HepG2 (cell line): ENCODE results near the gene PRKCE. TPM values are rescaled to one million over a fixed set of nuclear protein-coding genes. Genes with fewer than 3 reads are reported as not detected.

Source experiments
- ATAC-seq: fragments of 200-7000 bp; cut with Tn5 transposase; 3 replicates; pipeline ENCODE4 v1.9.1; 2020; ENCODE audit warnings: mild to moderate bottlenecking, moderate library complexity
- BruUV-seq: library from RNA; stranded (reverse); fragments of 400-500 nt; replicated peaks from 2 replicates; lab custom pipeline; 2021; lab: Mats Ljungman, UMichigan
- CTCF ChIA-PET: fragments of 300-600 bp; formaldehyde crosslinking; extraction: SDS; loops from one replicate; lab custom pipeline; 2021; ENCODE audit warnings: low total read pairs, inconsistent platforms, low intra/inter-chr PET ratio; lab: Yijun Ruan, JAX
- POLR2A ChIA-PET: fragments of 350-600 bp; sonication (Branson Sonifier 250); formaldehyde crosslinking; loops from one replicate; lab custom pipeline; 2020; ENCODE audit warnings: antibody characterized with exemption, inconsistent platforms; lab: Yijun Ruan, JAX
- DNase-seq: peaks from one replicate; pipeline ENCODE4 v3.0.0-alpha.2; 2015; ENCODE audit warnings: low spot score
- FAIRE-seq: peaks from 3 replicates; lab custom pipeline; 2011; peaks lifted over from hg19 to GRCh38; lab: Jason Lieb, UNC
- H2AFZ ChIP-seq: one replicate; pipeline ENCODE4 v1.6.1; 2011; ENCODE audit warnings: low read length, inconsistent platforms
- H3K27ac ChIP-seq: fragments of 300-600 bp; 3 replicates; pipeline ENCODE4 v1.8.0; 2011; ENCODE audit warnings: mixed run types, mild to moderate bottlenecking, mixed read lengths, low read length, inconsistent platforms; ENCODE audit not compliant: insufficient read depth; ENCODE audit errors: extremely low read length
- H3K27me3 ChIP-seq, 2 experiments: fragments of 200-600 bp in 1 of 2; 2 replicates in 1 of 2; 3 replicates in 1 of 2; pipeline versions ENCODE4 v1.6.0 to v1.8.0; 2011; ENCODE audit warnings: low read length in 2 of 2, mild to moderate bottlenecking in 2 of 2, moderate library complexity in 2 of 2, inconsistent platforms in 1 of 2; ENCODE audit not compliant: insufficient read depth in 2 of 2, control insufficient read depth in 1 of 2
- H3K36me3 ChIP-seq, 2 experiments: fragments of 200-600 bp in 1 of 2; replicated peaks in 1 of 2; 2 replicates in 1 of 2; 3 replicates in 1 of 2; pipeline versions ENCODE4 v1.5.1 to v1.8.0; 2011; ENCODE audit warnings: low read length in 2 of 2, inconsistent platforms in 1 of 2; ENCODE audit not compliant: insufficient read depth in 2 of 2, control insufficient read depth in 1 of 2
- H3K4me1 ChIP-seq: 2 replicates; pipeline ENCODE4 v1.5.1; 2012; ENCODE audit warnings: low read length, inconsistent platforms; ENCODE audit not compliant: insufficient read depth
- H3K4me2 ChIP-seq: 2 replicates; pipeline ENCODE4 v1.6.0; 2011; ENCODE audit warnings: low read depth, low read length, inconsistent platforms
- H3K4me3 ChIP-seq, 3 experiments: fragments of 200-600 bp in 1 of 3; sonication (generic), shearing (Covaris generic) in 1 of 3; replicated peaks in 1 of 3; 2 replicates each; pipeline ENCODE4 v1.5.1; 2011 to 2016; ENCODE audit warnings: low read length in 3 of 3, inconsistent platforms in 2 of 3, low read depth in 2 of 3, mild to moderate bottlenecking in 2 of 3, control low read depth in 1 of 3, mixed read lengths in 1 of 3; ENCODE audit not compliant: insufficient read depth in 1 of 3
- H3K79me2 ChIP-seq: one replicate; pipeline ENCODE4 v1.6.1; 2011; ENCODE audit warnings: low read length, inconsistent platforms; ENCODE audit not compliant: insufficient read depth
- H3K9ac ChIP-seq: 2 replicates; pipeline ENCODE4 v1.6.0; 2011; ENCODE audit warnings: mild to moderate bottlenecking, low read depth, low read length, inconsistent platforms; ENCODE audit not compliant: insufficient read depth
- H3K9me3 ChIP-seq: 2 replicates; pipeline ENCODE4 v1.5.1; 2012; ENCODE audit warnings: mild to moderate bottlenecking, low read length
- H4K20me1 ChIP-seq: 2 replicates; pipeline ENCODE4 v1.6.0; 2011; ENCODE audit warnings: inconsistent platforms, mild to moderate bottlenecking, low read length, moderate library complexity; ENCODE audit not compliant: insufficient read depth
- ARHGAP35 ChIP-seq: sonication (generic); formaldehyde crosslinking; IDR thresholded peaks from 2 replicates; pipeline ENCODE4 v1.9.0; 2022; ENCODE audit warnings: mild to moderate bottlenecking, inconsistent platforms, moderate library complexity, missing genetic modification reagents, borderline replicate concordance
- ATF6 ChIP-seq: sonication (generic); formaldehyde crosslinking; conservative IDR thresholded peaks from 2 replicates; pipeline ENCODE4 v1.4.0; 2020; ENCODE audit warnings: missing genetic modification reagents
- BORCS8-MEF2B ChIP-seq: sonication (generic); formaldehyde crosslinking; IDR thresholded peaks from 2 replicates; pipeline ENCODE4 v1.8.0; 2022; ENCODE audit warnings: mild to moderate bottlenecking, missing genetic modification reagents
- CBFB ChIP-seq: sonication (generic); formaldehyde crosslinking; IDR thresholded peaks from 2 replicates; pipeline ENCODE4 v1.4.0; 2020; ENCODE audit warnings: missing genetic modification reagents
- CSRNP1 ChIP-seq: sonication (generic); formaldehyde crosslinking; IDR thresholded peaks from 2 replicates; pipeline ENCODE4 v1.8.1; 2023; ENCODE audit warnings: mild to moderate bottlenecking, missing genetic modification reagents
- EP300 ChIP-seq, 3 experiments: sonication (generic) in 1 of 3; formaldehyde crosslinking in 1 of 3; IDR thresholded peaks; 2 replicates each; pipeline versions ENCODE4 v1.5.1 to v1.6.1; 2011 to 2020; ENCODE audit warnings: low read depth in 2 of 3, low read length in 2 of 3, borderline replicate concordance in 1 of 3, improper control_type of control experiment in 1 of 3, mild to moderate bottlenecking in 1 of 3, missing genetic modification reagents in 1 of 3, moderate library complexity in 1 of 3
- FLYWCH1 ChIP-seq: sonication (generic); formaldehyde crosslinking; IDR thresholded peaks from 2 replicates; pipeline ENCODE4 v1.8.1; 2023; ENCODE audit warnings: mild to moderate bottlenecking, missing genetic modification reagents
- HMG20A ChIP-seq: IDR thresholded peaks from 2 replicates; pipeline ENCODE4 v1.6.1; 2016; ENCODE audit warnings: borderline replicate concordance
- HNRNPUL1 ChIP-seq: fragments of 200-400 bp; formaldehyde crosslinking; IDR thresholded peaks from 2 replicates; pipeline ENCODE4 v1.6.1; 2017; ENCODE audit warnings: low read depth, mild to moderate bottlenecking, low read length, moderate library complexity
- ISX ChIP-seq: sonication (generic); formaldehyde crosslinking; conservative IDR thresholded peaks from 2 replicates; pipeline ENCODE4 v1.5.0; 2020; ENCODE audit warnings: missing genetic modification reagents
- KDM1A ChIP-seq: IDR thresholded peaks from 2 replicates; pipeline ENCODE4 v1.6.1; 2016; ENCODE audit warnings: missing compliant biosample characterization
- MIXL1 ChIP-seq: IDR thresholded peaks from 2 replicates; pipeline ENCODE4 v1.6.1; 2016
- NCOR1 ChIP-seq: fragments of 200-600 bp; sonication (generic); IDR thresholded peaks from 2 replicates; pipeline ENCODE4 v1.7.0; 2017; ENCODE audit warnings: antibody characterized with exemption, low read length, borderline replicate concordance
- ZBTB33 ChIP-seq: sonication (generic); formaldehyde crosslinking; IDR thresholded peaks from 2 replicates; pipeline ENCODE4 v1.4.0; 2020; ENCODE audit warnings: missing genetic modification reagents
- ZNF253 ChIP-seq: sonication (generic); formaldehyde crosslinking; IDR thresholded peaks from 2 replicates; pipeline ENCODE4 v1.8.0; 2022; ENCODE audit warnings: mild to moderate bottlenecking, missing genetic modification reagents, borderline replicate concordance
- ZNF296 ChIP-seq: sonication (generic); formaldehyde crosslinking; conservative IDR thresholded peaks from 2 replicates; pipeline ENCODE4 v1.5.0; 2020; ENCODE audit warnings: mild to moderate bottlenecking, missing genetic modification reagents
- ZNF430 ChIP-seq: sonication (generic); formaldehyde crosslinking; IDR thresholded peaks from 2 replicates; pipeline ENCODE4 v1.9.0; 2021; ENCODE audit warnings: mild to moderate bottlenecking, missing genetic modification reagents
- ZNF576 ChIP-seq: sonication (generic); formaldehyde crosslinking; IDR thresholded peaks from 2 replicates; pipeline ENCODE4 v1.4.0; 2020; ENCODE audit warnings: mild to moderate bottlenecking, missing genetic modification reagents
- ZNF768 ChIP-seq: sonication (generic); formaldehyde crosslinking; IDR thresholded peaks from 2 replicates; pipeline ENCODE4 v1.4.0; 2020; ENCODE audit warnings: missing genetic modification reagents
- WGBS: methylation state at CpG from one replicate; pipeline ENCODE4 v1.1.6; 2017; ENCODE audit warnings: low lambda C conversion rate; 5-methylcytosine and 5-hydroxymethylcytosine counted together
- in situ Hi-C: cut with HindIII; loops from 2 replicates; pipeline ENCODE4 v1.10.0; 2017; ENCODE audit warnings: low pct_unique_long_range_greater_than_20kb; ENCODE audit not compliant: extremely low pct_ligation_motif_present
- intact Hi-C: fragments of 100-400 bp; cut with micrococcal nuclease; formaldehyde crosslinking; loops from one replicate; pipeline ENCODE4 v1.10.0; 2022; ENCODE audit not compliant: unreplicated experiment
- polyA plus RNA-seq, 8 experiments: library from polyadenylated mRNA; depleted of rRNA in 3 of 8; stranded (reverse) in 7 of 8; unstranded in 1 of 8; fragments of >200 nt; fragmentation: Illumina TruSeq in 4 of 8; extraction: Trizol in 4 of 8; gene quantifications; 2 replicates each; pipeline versions ENCODE4 v1.2.1 to v1.2.3, GENCODE V29; 2011 to 2016; ENCODE audit warnings: low read depth in 4 of 8, missing spikeins in 1 of 8, mixed read lengths in 1 of 8; ENCODE audit not compliant: insufficient read depth in 1 of 8
- total RNA-seq, 5 experiments: library from RNA; depleted of rRNA; stranded (reverse); fragments of >200 nt; fragmentation: Illumina TruSeq; extraction: Trizol; gene quantifications; 2 replicates each; pipeline ENCODE4 v1.2.3, GENCODE V29; 2016; ENCODE audit warnings: low read depth in 1 of 5

Gene PRKCE
- total and polyA plus RNA-seq, 2 of the 13 experiments (the other 11 are each of a cell fraction or from before 2014, with no cell fraction given), result 1.0 to 3.9 TPM

GRCh38 chr2:45721150-45721549 lies 69.7 kb downstream of the PRKCE start (continued):
- no peak for TF ChIP-seq ATF6 (CRISPR knock-in tag)
- TF ChIP-seq, all 625 proteins: peak for 15

- ChIA-PET CTCF (no interaction called here), POLR2A (no interaction called here)
- Histone ChIP-seq H2AFZ (no peak overlapping the region), H3K9me3 (no peaks in the 10 kb centered on the region), H3K4me2 (no peak overlapping the region), H3K4me1 (peaks cover 6% of the 10 kb centered on the region; the same call in 1 of the 2 replicates), H3K79me2 (no peaks in the 10 kb centered on the region), H3K27me3 (no peaks in the 10 kb centered on the region), H3K9ac (no peak overlapping the region), H3K4me3 (no peak overlapping the region), H3K27ac (no peak overlapping the region), H3K36me3 (no peaks in the 10 kb centered on the region), H4K20me1 (no peaks in the 10 kb centered on the region)
- WGBS, result 87% methylated on average over 5 of the region's 5 CpGs
- ATAC-seq (no peak), DNase-seq (no peak), FAIRE-seq (no peak)
- intact Hi-C loops (no loop called here), in situ Hi-C loops (no loop called here)
- no TSS peak for BruUV-seq
- no peak for TF ChIP-seq HNRNPUL1
- no peak for TF ChIP-seq BORCS8-MEF2B (CRISPR knock-in tag)
- no peak for TF ChIP-seq ZNF768 (CRISPR knock-in tag)
- TF ChIP-seq MIXL1 (CRISPR knock-in tag), result no peak
- no peak for TF ChIP-seq ISX
- TF ChIP-seq ARHGAP35 (CRISPR knock-in tag), result no peak
- no peak for TF ChIP-seq ZBTB33
- TF ChIP-seq EP300 (IDR thresholded peaks at IDR 0.05; ENCODE audit: low read depth in 2 of 2, low read length in 2 of 2), result no peak
- TF ChIP-seq EP300 (CRISPR knock-in tag; IDR thresholded peaks at IDR 0.05; ENCODE audit: borderline replicate concordance), result no peak
- TF ChIP-seq KDM1A, result no peak
- TF ChIP-seq FLYWCH1 (CRISPR knock-in tag), result no peak
- no peak for TF ChIP-seq ZNF430
- no peak for TF ChIP-seq ZNF253 (CRISPR knock-in tag)
- TF ChIP-seq CSRNP1 (CRISPR knock-in tag), result no peak
- TF ChIP-seq ZNF296 (CRISPR knock-in tag), result no peak
- TF ChIP-seq CBFB, result no peak
- no peak for TF ChIP-seq ZNF576 (CRISPR knock-in tag)
- no peak for TF ChIP-seq HMG20A (CRISPR knock-in tag)
- no peak for TF ChIP-seq NCOR1
Observed at GRCh38 chr2:45722477-45722876, 71.0 kb downstream of the PRKCE start.
